Prostate gland (tissue), 2 donors: Measurements from ENCODE around the gene FAM237B. TPM values are rescaled to one million over a fixed set of nuclear protein-coding genes. Genes with fewer than 3 reads are reported as not detected.

Experiments used
- DNase-seq: peaks from one replicate; pipeline ENCODE4 v3.0.0-alpha.2; 2019; ENCODE audit warnings: low spot score
- H3K27ac ChIP-seq, 2 donors: fragments of 200-600 bp; sonication (generic); 2 replicates each; pipeline ENCODE4 v1.5.1; 2017 to 2019
- H3K27me3 ChIP-seq: fragments of 200-600 bp; sonication (generic); replicated peaks from 2 replicates; pipeline ENCODE4 v1.5.1; 2019; ENCODE audit not compliant: insufficient read depth
- H3K36me3 ChIP-seq, 2 donors: fragments of 200-600 bp; sonication (generic); 1 replicate in 1 of 2; 2 replicates in 1 of 2; pipeline versions ENCODE4 v1.5.1 to v1.8.1; 2017 to 2019
- H3K4me1 ChIP-seq: fragments of 200-600 bp; sonication (generic); replicated peaks from 2 replicates; pipeline ENCODE4 v1.5.1; 2019
- H3K4me3 ChIP-seq, 2 donors: fragments of 200-600 bp; sonication (generic); 2 replicates each; pipeline ENCODE4 v1.5.1; 2017 to 2019
- H3K9me3 ChIP-seq: fragments of 200-600 bp; sonication (generic); 2 replicates; pipeline ENCODE4 v1.5.1; 2017
- POLR2A ChIP-seq: fragments of 450-650 bp; IDR thresholded peaks from one replicate; pipeline ENCODE4 v1.6.1; 2016; ENCODE audit warnings: antibody characterized with exemption, mild to moderate bottlenecking
- POLR2AphosphoS5 ChIP-seq: sonication (generic); formaldehyde crosslinking; IDR thresholded peaks from one replicate; pipeline ENCODE4 v1.6.1; 2017; ENCODE audit warnings: antibody characterized with exemption
- WGBS: methylation state at CpG from one replicate; pipeline ENCODE4 v1.1.5; 2018; 5-methylcytosine and 5-hydroxymethylcytosine counted together
- intact Hi-C: fragments of 100-400 bp; cut with DNase I; formaldehyde crosslinking; loops from one replicate; pipeline ENCODE4 v1.14.2; 2022
- total RNA-seq, 2 donors: library from RNA; depleted of rRNA; stranded (reverse); fragments of >200 nt; gene quantifications; one replicate each; pipeline ENCODE4 v1.1.0, GENCODE V29; 2016
- TF ChIP-seq, protein P1 (sequence below), 4 experiments: fragments of 200-600 bp in 2 of 4; fragments of 450-650 bp in 2 of 4; sonication (generic) in 2 of 4; IDR thresholded peaks; 1 replicate in 3 of 4; 2 replicates in 1 of 4; pipeline ENCODE4 v1.5.1; 2016 to 2019; ENCODE audit warnings: antibody characterized with exemption in 4 of 4, mild to moderate bottlenecking in 2 of 4, moderate library complexity in 2 of 4

FAM237B gene
- total RNA-seq, 2 donors from 2014 or later, result not detected

- Histone ChIP-seq H3K4me3 (no peak overlapping the region), H3K27ac (no peak overlapping the region), H3K36me3 (no peaks in the 10 kb centered on the region), H3K27me3 (no peaks in the 10 kb centered on the region), H3K9me3 (no peaks in the 10 kb centered on the region), H3K4me1 (no peaks in the 10 kb centered on the region)
- no peak for DNase-seq
- no peak for TF ChIP-seq POLR2A
- TF ChIP-seq, protein P1, sequence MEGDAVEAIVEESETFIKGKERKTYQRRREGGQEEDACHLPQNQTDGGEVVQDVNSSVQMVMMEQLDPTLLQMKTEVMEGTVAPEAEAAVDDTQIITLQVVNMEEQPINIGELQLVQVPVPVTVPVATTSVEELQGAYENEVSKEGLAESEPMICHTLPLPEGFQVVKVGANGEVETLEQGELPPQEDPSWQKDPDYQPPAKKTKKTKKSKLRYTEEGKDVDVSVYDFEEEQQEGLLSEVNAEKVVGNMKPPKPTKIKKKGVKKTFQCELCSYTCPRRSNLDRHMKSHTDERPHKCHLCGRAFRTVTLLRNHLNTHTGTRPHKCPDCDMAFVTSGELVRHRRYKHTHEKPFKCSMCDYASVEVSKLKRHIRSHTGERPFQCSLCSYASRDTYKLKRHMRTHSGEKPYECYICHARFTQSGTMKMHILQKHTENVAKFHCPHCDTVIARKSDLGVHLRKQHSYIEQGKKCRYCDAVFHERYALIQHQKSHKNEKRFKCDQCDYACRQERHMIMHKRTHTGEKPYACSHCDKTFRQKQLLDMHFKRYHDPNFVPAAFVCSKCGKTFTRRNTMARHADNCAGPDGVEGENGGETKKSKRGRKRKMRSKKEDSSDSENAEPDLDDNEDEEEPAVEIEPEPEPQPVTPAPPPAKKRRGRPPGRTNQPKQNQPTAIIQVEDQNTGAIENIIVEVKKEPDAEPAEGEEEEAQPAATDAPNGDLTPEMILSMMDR (IDR thresholded peaks at IDR 0.05), result no peak
- intact Hi-C loops, result no loop called here
Measured at GRCh38 chr7:90274161-90274560, 46.9 kb downstream of the FAM237B start.

DNA sequence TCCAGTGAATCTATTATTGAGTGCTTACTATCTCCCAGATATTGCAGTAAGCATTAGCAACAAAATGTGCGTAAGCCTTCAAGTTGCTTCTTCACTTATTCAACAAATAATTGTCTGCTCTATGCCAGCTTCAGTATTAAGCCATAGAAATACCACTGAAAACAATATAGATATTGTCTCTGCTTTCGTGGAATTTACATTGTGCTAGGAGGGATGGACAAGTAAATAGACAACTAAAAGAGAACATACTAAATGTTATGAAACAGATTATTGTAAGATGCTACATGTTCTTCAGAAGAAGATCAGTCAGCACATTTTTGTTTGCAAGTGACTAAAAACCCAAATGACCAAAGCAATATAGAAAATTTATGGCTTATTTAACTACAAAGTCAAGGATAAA, 48.9 kb downstream of the FAM237B start:
- Histone ChIP-seq H3K27me3 (no peaks in the 10 kb centered on the region), H3K27ac (no peak overlapping the region), H3K9me3 (no peaks in the 10 kb centered on the region), H3K36me3 (no peaks in the 10 kb centered on the region), H3K4me3 (no peak overlapping the region), H3K4me1 (no peaks in the 10 kb centered on the region)
- WGBS, result 66% methylated on average over 2 of the region's 2 CpGs
- no peak for TF ChIP-seq POLR2A
- TF ChIP-seq, protein P1 (IDR thresholded peaks at IDR 0.05), result no peak
- no peak for TF ChIP-seq POLR2AphosphoS5
- intact Hi-C loops, result no loop called here
- DNase-seq, result no peak

DNA sequence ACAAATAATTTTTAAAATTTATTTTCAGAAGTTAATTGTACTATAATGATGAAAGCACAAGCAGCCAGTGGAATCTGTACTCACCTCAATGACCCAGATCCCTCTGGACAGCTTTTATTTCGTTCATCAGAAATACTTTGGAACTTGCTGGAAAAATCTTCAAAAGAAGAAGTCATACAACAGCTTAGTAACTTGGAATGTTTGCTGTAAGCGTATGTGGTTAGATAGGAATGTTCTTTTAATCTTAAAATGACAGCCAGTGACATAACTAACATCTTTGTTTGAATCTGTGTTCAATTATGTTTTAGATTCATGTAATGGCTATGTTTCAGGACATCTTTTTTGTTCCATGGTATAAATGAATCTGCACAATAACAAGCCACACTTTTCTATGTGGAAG, 49.4 kb downstream of the FAM237B start:
- WGBS, result 57% methylated on average over 2 of the region's 2 CpGs
- no peak overlapping the region for H3K27ac ChIP-seq

GRCh38 chr7:90270431-90271178, 50.5 kb downstream of the FAM237B start:
- intact Hi-C loops, result no loop called here
- Histone ChIP-seq H3K27me3 (no peaks in the 10 kb centered on the region), H3K36me3 (no peaks in the 10 kb centered on the region), H3K4me3 (no peak overlapping the region), H3K9me3 (no peaks in the 10 kb centered on the region), H3K4me1 (no peaks in the 10 kb centered on the region), H3K27ac (no peak overlapping the region)
- TF ChIP-seq, protein P1 (IDR thresholded peaks at IDR 0.05), result no peak
- TF ChIP-seq POLR2AphosphoS5 (no peak), POLR2A (no peak)
- WGBS, result 92% methylated on average over 2 of the region's 2 CpGs
- DNase-seq, result no peak

More for the DNA sequence above, 49.4 kb downstream of the FAM237B start:
- intact Hi-C loops, result no loop called here
- DNase-seq, result no peak
- TF ChIP-seq, protein P1 (IDR thresholded peaks at IDR 0.05), result no peak
- TF ChIP-seq POLR2AphosphoS5, result no peak
- no peak for TF ChIP-seq POLR2A
- Histone ChIP-seq H3K4me1 (no peaks in the 10 kb centered on the region), H3K27me3 (no peaks in the 10 kb centered on the region), H3K9me3 (no peaks in the 10 kb centered on the region), H3K4me3 (no peak overlapping the region), H3K36me3 (no peaks in the 10 kb centered on the region)

- no peaks in the 10 kb centered on the region for H3K9me3 ChIP-seq
- TF ChIP-seq POLR2A (no peak), POLR2AphosphoS5 (peak; percentile 33)
- WGBS, result 54% methylated on average over 1 of the region's 1 CpG
- H3K4me3 ChIP-seq, result no peak overlapping the region
- intact Hi-C loops, result no loop called here
- H3K36me3 ChIP-seq, result no peaks in the 10 kb centered on the region
- DNase-seq, result no peak
- no peaks in the 10 kb centered on the region for H3K4me1 ChIP-seq
- H3K27ac ChIP-seq, result no peak overlapping the region
- H3K27me3 ChIP-seq, result no peaks in the 10 kb centered on the region
Measured at GRCh38 chr7:90269163-90269562, 51.9 kb downstream of the FAM237B start.
